GM19023 (cell line): ENCODE measurements around the gene NCMAP.
"Not testable (repeated sequence)": the region's sequence is repeated elsewhere in the genome, so short reads cannot be mapped to it uniquely, and the experiment has no call there.

Source experiments
- ATAC-seq: cut with Tn5 transposase; IDR thresholded peaks from one replicate; pipeline ENCODE4 v1.9.1; 2021; ENCODE audit warnings: mild to moderate bottlenecking, moderate library complexity; ENCODE audit not compliant: unreplicated experiment

The NCMAP gene, protein sequence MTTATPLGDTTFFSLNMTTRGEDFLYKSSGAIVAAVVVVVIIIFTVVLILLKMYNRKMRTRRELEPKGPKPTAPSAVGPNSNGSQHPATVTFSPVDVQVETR

DNA sequence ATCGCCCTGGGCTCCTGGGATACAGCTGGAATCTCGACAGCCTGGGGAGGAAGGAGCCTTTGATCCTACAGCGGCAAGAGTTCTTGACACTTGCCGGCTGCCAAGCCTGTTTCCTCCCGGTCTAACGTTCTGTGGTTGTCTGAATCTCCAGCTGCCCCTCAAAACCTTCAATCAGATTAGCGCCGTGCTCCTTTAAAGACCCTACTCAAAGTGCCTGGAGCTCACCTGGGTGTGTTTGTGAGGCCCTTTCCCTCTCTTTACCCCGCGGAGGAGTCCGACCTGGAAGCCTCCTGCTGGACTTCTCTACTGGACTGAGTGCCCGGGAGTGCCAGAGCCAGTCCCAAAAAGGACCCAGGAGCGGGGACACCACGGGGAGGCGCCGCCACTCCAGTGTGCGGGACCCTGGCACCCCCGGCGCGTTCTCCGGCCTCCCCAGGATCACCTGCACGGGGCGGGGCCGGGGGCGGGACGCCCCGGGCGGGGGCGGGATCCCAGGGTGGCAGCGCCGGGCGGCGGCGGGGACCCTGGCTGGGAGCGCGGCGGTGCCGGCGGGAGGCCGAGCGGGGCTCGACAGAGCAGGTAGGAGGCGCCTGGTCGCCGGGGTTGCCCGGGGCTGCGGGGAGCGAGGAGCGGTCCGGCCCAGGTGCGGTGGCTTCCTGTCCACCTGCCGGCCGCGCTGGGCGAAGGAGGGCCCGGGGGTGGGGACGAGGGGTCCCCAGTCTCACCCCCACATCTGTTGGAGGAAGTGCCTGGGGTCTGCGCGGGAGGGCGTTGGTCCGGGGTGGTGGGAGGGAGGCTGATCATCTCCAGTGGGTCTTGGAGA lies at the start of gene NCMAP:
NCMAP (plus strand) TSS at position 497 of the 823 bp plus-strand sequence. CDS start 39,344 bp downstream, outside the sequence.
- ATAC-seq = no peak

DNA sequence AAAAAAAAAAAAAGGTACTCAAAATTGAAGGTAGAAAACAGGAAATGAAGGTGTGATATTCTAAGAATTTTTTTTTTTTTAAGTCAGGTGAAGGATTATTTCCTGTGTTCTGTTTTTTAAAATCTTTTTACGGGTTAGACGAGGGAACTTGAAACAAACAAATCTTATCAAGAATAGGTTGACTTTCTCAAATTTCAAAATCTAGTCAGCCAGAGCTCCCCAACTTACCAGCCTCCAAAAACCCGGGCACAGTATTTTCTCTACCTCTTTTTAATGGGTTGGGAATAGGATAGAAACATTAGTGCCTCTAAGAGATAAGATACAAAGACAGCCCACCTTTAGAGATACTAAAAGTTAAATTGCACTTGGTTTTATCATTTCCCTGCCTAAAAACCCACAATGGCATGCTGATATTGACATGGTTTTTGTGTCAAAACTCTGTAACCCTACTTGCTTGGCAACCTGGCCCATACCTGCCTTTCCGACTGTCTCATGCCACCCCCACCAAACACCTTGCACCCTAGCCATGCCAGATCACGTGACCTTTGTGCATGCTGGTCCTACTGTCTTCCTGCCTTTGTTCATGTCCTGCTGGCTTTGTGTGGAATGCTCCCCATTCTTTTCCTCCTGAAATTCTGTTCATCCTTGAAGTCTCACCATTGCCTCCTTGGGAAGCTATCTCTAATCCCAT lies 49.1 kb upstream of the NCMAP start:
- no peak for ATAC-seq

DNA sequence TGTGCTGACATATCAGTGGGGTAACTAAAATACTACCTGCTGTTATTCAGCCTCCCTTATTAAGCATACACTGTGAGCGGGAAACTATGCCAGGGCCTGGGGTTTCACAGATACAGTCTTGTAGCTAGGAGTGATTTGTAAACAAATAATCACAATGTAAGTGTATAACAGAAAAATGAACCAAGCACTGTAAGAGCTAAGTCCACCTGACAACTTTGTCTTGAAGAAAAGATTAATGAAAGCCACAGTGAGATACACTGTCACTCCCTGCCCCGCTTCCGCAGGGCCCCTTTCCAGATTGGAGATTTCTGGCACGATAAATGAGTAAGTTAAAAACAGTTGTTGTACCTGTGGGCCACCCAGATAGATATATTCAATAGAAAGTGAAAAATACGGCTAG lies 48.5 kb upstream of the NCMAP start:
- ATAC-seq = no peak

DNA sequence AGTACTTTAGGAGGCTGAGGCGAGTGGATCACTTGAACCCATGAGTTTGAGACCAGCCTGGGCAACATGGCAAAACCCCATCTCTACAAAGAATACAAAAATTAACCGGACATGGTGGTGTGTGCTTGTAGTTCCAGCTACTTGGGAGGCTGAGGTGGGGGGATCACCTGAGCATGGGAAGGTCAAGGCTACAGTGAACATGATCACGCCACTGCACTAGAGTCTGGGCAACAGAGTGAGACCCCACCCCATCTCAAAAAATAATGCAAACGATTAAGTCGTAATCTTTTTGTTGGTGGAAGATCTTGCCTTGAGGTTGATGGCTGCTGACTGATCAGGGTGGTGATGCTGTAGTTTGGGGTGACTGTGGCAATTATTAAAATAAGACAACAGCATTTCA lies 47.0 kb upstream of the NCMAP start:
- no peak for ATAC-seq

DNA sequence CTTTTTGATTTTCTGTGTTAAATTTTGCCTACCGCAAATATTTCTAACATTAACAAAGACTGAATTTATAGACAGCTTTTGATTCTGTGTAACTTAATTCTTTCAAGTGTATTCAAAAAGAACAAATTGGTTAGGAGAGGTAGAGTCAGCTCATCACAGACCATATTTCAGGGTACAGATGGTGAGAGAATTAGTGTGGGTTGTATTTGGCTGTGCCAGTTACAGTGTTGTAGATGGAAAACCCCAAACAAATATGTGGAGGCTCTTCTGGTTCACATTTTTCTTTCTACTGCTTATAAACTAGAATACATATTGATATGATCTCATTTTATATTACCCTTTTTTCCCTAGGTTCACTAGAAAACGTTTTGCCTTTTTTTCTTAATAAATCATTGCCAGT lies 42.2 kb upstream of the NCMAP start:
- no peak for ATAC-seq

DNA sequence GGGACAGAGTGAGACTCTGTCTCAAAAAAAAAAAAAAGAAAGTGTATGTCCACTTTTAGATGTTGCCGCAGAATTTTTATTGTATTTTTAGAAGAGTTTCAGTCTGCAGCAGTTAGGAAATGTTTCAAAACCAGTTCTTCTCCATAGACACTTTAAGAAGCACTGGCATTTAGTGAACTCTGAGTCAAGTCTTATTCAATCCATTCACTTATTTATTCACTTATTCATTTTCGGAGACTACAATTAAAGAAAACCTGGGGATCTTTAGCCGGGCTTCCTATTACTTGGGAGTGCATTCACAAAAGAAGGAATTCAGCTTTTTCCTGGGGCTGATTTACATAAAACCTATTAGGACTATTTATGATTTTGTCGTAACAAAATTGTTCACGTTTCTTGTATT lies 40.9 kb upstream of the NCMAP start:
- no peak for ATAC-seq

DNA sequence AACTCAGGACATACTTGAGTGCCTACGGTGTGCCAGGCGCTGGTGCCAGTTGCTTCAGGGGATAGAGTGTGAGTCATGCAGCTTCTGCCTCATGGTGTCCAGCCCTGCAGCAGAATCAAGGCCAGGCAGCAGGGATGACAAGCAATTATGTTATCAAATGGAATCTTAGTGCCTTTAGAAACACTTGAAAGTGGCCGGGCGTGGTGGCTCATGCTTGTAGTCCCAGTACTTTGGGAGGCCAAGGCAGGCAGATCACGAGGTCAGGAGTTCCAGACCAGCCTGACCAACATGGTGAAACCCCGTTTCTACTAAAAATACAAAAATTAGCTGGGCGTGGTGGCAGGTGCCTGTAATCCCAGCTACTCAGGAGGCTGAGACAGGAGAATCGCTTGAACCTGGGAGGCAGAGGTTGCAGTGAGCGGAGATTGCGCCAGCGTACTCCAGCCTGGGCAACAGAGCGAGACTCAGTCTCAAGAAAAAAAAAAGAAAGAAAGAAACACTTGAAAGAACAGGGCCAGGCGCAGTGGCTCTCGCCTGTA lies 40.1 kb upstream of the NCMAP start:
- not testable (repeated sequence) for ATAC-seq

DNA sequence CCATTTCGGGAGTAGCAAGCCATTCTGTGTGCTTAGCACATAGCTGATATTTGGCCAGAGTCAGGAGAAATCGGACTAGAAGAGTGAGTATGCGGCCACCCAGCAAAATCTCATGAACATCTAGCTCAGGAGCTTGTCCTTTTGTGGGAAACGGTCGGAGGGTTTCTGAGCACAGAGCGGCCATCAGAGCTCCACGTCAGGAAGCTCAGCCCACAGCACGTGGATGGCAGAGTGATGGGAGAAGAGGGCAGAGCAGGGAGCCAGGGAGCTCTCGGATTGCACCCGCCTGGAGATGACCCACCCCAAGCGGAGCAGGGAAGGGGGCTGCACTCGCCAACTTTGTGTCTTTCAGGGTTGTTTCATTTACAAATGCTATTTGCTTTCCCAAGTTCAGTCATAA lies 39.4 kb upstream of the NCMAP start:
- no peak for ATAC-seq

DNA sequence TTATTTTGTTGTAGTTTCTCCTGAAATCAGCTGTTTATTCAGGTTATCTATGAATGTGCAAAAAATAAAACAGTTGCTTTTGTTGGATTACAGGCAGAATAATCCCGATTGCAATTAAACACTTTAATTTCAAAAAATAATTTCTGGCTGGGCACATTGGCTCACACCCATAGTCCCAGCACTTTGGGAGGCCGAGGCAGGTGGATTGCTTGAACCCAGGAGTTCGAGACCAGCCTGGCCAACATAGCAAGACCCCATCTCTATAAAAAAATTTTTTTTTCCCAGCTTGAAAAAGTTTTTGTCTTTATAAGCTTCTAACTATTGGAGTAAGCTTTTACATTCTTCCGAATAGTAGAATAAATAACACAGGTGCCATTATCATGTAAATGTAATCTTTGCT lies 38.0 kb upstream of the NCMAP start:
- ATAC-seq = no peak

DNA sequence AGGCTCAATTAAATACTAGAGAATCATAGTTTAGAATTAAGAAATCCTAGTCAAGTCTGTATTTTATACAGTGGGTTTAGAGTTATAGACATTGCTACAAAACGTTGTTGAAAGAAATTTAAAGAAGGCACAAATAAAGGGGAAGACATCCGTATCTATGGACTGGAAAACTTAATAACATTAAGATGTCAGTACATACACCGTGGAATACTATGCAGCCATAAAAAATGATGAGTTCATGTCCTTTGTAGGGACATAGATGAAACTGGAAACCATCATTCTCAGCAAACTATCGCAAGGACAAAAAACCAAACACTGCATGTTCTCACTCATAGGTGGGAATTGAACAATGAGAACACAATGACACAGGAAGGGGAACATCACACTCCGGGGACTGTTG lies 35.6 kb upstream of the NCMAP start:
- ATAC-seq = not testable (repeated sequence)

DNA sequence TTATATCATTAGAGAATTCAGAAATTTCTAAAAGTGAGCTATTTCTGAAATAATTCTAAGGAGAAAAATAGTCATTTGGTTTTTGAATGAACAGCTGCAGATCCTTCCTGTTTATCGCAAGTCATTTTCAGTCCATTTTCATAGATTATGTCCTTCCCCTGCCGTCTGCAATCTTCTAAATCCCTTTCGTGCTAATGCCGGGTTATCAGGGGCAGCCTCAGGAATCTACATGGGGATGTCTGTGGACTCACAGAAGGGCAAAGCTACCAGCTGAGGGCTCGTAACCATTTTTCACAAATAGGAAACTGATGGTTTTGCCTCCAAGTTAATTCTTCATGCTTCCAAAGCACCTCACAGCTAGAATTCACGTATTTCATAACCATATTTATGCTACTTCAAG lies 30.3 kb upstream of the NCMAP start:
- no peak for ATAC-seq

DNA sequence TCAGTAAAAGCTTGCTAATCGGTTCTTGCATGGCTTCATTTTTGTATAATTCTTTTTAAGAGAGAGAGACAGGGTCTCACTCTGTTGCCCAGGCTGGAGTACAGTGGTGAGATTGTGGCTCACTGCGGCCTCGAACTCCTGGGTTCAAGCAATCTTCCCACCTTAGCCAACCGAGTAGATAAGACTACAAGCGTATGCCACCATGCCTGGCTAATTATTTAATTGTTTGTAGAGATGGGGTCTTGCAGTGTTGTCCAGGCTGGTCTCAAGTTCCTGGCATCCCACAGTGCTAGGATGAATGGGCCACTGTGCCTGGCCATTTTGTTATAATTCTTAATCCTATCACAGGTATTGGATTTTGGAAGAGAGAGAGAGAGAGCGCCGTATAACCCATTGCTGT lies 29.8 kb upstream of the NCMAP start:
- ATAC-seq = no peak

DNA sequence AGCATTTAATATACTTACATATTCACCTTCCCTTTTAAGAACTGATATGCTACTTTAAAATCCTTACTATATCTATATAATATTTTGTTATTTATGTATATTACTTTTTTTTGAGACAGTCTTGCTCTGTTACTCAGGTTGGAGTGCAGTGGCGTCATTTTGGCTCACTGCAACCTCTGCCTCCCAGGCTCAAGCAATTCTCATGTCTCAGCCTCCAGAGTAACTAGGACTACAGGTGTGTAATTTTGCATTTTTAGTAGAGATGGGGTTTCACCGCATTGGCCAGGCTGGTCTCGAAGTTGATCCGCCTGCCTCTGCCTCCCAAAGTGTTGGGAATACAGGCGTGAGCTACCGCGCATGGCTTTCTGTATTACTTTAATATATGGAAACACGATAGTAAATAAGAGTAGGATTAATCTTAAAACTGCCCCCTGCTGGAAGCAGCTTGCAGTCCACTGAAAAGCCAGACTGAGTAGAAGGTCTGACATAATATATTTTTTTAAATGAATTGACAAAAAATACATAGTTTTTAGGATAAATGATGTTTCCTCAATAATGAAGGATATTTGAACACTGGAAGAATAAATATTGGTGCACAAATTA lies 28.8 kb upstream of the NCMAP start:
- no peak for ATAC-seq

DNA sequence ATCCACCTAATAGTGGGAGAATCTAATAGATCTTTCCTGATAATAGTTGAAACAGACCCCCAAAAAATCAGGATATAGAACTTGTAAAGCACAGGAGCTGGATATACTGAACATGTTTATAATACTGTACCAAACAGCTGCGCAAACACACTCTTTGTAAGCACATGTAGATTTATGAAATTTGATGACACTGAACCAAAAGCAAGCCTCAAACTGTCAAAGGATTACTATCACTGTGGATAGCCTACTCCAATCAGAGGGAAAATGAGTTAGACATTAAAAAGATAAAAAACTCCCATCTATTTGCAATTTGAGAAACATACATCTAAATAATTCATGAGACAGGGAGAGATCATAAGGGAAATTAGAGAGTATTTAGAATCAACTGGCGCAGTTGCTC lies 27.1 kb upstream of the NCMAP start:
- ATAC-seq = no peak

DNA sequence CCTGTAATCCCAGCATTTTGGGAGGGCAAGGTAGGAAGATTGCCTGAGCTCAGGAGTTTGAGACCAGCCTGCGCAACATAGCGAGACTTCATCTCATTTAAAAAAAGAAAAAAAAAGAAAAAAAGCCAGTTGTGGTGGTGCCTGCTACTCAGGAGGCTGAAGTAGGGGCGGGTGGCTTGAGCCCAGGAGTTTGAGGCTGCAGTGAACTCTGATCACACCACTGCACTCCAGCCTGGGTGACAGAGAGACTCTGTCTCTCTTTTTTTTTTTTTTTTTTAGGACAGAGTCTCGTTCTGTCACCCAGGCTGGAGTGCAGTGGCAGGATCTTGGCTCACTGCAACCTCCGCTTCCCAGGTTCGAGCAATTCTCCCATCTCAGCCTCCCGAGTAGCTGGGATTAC lies 26.6 kb upstream of the NCMAP start:
- ATAC-seq = not testable (repeated sequence)

DNA sequence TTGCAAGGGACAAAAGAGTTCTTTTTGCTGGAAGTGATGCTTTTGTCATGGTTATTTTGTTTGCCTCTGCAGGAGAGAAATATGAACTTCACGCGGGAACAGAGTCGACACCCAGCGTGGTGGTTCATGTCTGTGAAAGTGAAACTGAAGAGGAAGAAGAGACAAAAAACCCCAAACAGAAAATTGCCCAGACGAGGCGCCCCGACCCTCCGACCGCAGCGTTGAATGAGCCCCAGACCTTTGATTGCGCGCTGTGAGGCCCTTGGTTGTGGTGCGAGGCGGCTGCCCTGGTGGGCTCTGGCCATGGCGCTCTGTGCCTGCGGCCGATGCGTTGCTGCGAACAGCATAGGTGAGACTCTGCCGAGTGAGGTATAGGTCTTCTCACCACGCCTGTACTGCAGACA lies 20.9 kb upstream of the NCMAP start:
- ATAC-seq = no peak

DNA sequence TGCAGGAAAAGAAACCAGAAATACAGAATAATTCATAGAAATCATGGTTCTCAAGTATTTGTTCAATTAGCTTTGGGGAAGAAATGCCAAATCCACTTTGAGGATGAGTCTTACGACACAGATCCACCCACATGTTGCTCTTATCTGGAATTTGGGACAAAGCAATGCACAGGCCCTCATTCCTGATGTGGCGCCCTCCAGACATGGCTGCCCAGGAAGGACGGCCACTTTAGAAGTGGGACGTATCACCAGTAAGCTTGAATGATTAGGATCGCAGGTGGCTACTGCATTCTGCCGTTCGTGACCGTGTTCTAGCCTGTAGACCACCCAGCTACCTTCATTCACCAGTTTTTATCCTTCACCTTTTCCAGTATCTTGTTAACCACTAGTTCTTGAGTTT lies 20.1 kb upstream of the NCMAP start:
- no peak for ATAC-seq

DNA sequence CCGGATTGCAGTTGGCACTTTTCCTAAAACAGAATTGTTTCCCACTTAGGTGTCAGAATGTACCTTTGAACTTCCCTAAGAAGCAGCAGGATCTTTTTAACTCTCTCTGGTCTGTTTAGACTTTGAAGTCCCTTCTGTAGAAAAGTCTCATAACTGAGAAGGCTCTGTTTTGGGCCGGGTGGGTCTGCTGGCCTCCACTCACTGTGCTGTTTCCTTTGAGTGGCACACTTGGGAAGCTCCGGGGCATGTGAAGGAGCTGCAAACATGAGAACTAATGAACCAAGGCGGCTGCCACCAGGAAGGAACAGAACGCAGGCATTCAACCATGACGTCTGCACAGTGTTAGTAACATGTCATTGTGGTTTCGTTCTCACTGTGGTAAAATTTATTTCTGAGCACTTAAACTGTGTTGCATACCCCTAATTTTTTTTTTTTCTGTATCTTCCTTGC lies 19.5 kb upstream of the NCMAP start:
- no peak for ATAC-seq

DNA sequence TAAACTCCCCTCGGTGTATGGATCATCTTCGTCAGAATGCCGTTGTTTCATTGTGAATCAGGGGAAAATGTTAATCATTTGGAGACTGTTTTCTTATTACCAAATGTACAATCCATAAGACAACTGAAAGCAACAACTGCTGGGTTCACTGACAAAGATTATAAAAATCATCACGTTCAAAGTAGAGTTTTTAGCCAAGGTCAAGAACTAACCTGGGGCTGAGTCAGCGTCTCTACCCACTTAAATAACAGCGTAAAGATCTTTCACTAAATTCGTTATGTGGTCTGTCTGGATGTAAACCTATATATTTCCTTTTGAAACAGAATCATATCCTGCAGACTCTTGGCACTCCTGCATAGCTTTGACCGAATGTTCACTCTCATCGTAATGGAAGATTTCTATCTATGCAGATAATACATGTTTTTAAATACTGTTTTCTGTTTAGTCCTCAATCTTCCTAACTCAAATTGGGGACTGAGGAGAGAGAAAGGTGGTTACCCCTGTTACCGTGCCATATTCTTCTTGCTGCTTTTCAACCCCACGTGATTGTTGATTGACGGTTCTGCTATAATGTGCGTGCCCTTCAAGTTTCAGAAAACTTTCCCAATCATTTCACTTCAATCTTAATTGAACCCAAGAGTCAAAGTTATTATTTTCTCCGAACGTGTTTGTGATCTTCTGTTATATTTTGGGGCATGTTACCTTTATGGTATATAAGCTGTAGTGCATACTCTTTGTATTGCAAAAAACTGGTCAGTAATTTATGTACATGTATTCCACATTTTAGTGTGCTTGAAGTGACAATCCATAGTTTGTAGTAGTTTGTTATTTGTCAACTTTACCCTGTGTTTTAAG lies 15.6 kb upstream of the NCMAP start:
- ATAC-seq = no peak

DNA sequence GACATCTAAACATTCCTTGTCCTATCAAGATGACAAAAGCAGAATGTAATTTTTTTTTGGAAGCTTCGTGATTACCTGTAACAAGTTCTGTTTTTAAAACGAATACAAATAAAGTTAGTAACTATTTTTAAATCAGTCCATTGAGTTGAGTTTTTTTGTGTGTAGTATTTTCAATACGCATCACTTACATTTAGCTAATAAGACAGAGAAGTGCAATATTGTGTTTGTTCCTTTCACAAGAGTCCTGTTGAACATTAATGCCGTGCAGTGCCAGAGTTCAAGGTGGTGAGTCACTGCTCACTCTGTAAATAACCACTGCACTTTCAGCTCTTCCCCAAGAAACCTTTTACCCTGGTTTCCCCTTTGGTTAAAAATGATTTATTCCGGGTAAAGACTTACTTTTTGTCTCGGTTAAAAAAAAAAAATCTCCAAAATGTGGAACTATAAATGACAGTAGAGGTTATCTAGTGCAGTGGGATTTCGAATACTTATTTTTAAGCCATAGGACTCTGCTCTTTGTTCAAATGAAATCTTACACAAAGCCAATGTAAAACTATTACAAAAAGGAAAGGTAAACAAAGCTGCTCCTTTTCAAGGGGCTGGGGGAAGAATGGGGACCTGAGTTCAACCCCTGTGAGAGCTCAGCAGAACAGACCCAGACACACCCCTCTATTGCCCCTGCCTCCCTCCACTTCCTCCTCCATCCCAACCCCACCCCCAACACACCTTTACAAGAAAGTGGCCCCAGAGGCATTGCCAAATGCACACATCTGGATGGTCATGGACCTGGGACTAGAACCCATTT lies 14.8 kb upstream of the NCMAP start:
- no peak for ATAC-seq
